Lower leg skin (tissue), 4 donors: Measurements from ENCODE around the gene LRIG1. TPM values are rescaled to one million over a fixed set of nuclear protein-coding genes. Genes with fewer than 3 reads are reported as not detected.

ENCODE experiments used
- DNase-seq, 2 donors: peaks; one replicate each; pipeline ENCODE4 v3.0.0-alpha.2; 2019; ENCODE audit warnings: low spot score in 2 of 2
- H3K4me3 ChIP-seq: fragments of 200-600 bp; sonication (generic); 2 replicates; pipeline ENCODE4 v1.5.1; 2017; ENCODE audit warnings: mild to moderate bottlenecking, low read depth; ENCODE audit not compliant: poor library complexity, severe bottlenecking
- CTCF ChIP-seq, 3 donors: fragments of 450-650 bp; IDR thresholded peaks; one replicate each; pipeline ENCODE4 v1.5.1; 2016; ENCODE audit warnings: antibody characterized with exemption in 3 of 3, mild to moderate bottlenecking in 3 of 3, moderate library complexity in 2 of 3
- POLR2A ChIP-seq, 2 donors: fragments of 450-650 bp; IDR thresholded peaks; one replicate each; pipeline ENCODE4 v1.6.1; 2016 to 2017; ENCODE audit warnings: antibody characterized with exemption in 2 of 2, mild to moderate bottlenecking in 1 of 2, moderate library complexity in 1 of 2
- WGBS, 2 donors: methylation state at CpG; one replicate each; pipeline ENCODE4 v1.1.5; 2018; 5-methylcytosine and 5-hydroxymethylcytosine counted together
- intact Hi-C: fragments of 100-400 bp; cut with DNase I; formaldehyde crosslinking; loops from one replicate; pipeline ENCODE4 v1.15.0; 2023; ENCODE audit warnings: low total_unique reads
- total RNA-seq, 4 donors: library from RNA; depleted of rRNA; stranded (reverse); fragments of >200 nt; gene quantifications; one replicate each; pipeline ENCODE4 v1.1.0, GENCODE V29; 2016

The LRIG1 gene
- total RNA-seq, 4 donors from 2014 or later: 53.3 to 91.5 (median 69.8) TPM

DNA sequence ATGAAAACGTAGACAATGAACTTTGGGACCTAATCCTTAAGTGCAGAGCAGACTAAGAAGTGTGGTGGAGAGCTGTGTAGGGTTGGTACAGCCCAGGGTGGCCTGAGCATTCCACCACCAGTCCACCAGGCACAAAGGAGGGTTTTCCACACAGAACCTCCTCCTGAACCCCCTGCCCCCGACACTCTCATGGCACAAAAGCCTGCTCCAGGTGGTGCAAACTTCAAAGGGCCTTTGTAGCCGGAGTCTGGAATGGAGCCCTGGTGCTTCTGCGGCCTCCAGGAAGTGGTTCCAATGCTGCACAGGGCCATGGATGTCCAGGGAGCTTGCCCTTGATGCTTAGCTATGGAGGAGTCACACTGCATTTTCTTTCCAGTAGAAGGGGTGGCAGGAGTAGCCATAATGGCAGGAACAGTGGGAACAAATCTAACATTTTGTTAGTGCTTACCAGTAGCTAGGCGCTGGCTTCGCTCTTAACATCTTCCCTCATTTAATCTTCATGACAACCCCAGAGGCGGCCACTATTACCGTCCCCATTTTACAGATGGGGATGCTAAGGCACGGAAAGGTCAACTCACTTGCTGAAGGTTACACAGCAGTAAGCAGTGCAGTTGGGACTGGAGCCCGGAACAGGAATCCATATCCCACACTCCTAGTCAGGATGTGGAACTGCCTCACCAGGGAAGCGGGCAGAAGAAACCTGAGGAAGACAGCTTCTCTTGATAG lies 68.6 kb downstream of the LRIG1 start:
- TF ChIP-seq CTCF (IDR thresholded peaks at IDR 0.05) (no peak), POLR2A (IDR thresholded peaks at IDR 0.05) (no peak)
- 94% methylated on average over 11 of the region's 11 CpGs for WGBS, 2 donors
- intact Hi-C loops: no loop called here
- no peak overlapping the region for H3K4me3 ChIP-seq
- DNase-seq: no peak

- DNase-seq: no peak
- TF ChIP-seq CTCF (IDR thresholded peaks at IDR 0.05): no peak
- TF ChIP-seq POLR2A (IDR thresholded peaks at IDR 0.05): no peak
- no peak overlapping the region for H3K4me3 ChIP-seq
- intact Hi-C loops: no loop called here
- WGBS, 2 donors: 78 to 92% methylated on average over 3 of the region's 3 CpGs
Observed at GRCh38 chr3:66431494-66431893, 69.3 kb downstream of the LRIG1 start.

- no peak overlapping the region for H3K4me3 ChIP-seq
- intact Hi-C loops: no loop called here
- WGBS, 2 donors: 27 to 39% methylated on average over 8 of the region's 8 CpGs
- no peak for DNase-seq
- TF ChIP-seq CTCF (IDR thresholded peaks at IDR 0.05): no peak
- TF ChIP-seq POLR2A (IDR thresholded peaks at IDR 0.05): no peak
Observed at GRCh38 chr3:66430876-66431275, 69.9 kb downstream of the LRIG1 start.

GRCh38 chr3:66428733-66429132 lies 72.1 kb downstream of the LRIG1 start:
- 11 to 17% methylated on average over 5 of the region's 5 CpGs for WGBS, 2 donors
- intact Hi-C loops: no loop called here
- DNase-seq: peak; percentile 88 to 93
- TF ChIP-seq CTCF (IDR thresholded peaks at IDR 0.05) (no peak), POLR2A (IDR thresholded peaks at IDR 0.05) (no peak)
- H3K4me3 ChIP-seq: no peak overlapping the region

DNA sequence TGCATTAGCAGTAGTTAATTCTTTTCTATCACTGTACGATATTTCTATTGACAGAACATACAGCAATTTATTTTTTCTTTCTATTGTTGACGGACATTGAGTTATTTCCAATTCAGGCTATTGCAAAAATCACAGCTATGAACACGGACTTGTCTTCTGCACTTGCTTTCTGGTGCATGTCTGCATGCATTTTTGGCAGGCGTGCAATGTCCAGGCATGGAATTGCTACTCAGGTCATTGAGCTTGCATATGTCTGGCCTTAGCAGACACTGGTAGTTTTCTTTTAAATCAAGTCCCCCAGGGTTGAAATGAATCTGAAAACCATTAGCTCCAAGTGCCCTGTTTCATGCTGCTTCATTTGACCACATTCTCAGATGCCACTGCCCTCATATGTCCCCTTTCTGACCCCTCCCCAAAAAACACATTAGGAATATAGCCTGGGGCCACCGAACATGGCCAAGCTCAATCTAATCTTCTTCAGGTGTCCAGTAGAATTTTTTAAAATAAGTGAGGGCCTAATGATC lies 72.8 kb downstream of the LRIG1 start:
- no peak for DNase-seq
- intact Hi-C loops: no loop called here
- 73 to 84% methylated on average over 5 of the region's 5 CpGs for WGBS, 2 donors
- TF ChIP-seq CTCF (IDR thresholded peaks at IDR 0.05) (no peak), POLR2A (IDR thresholded peaks at IDR 0.05) (no peak)
- no peak overlapping the region for H3K4me3 ChIP-seq

GRCh38 chr3:66427352-66427751 lies 73.5 kb downstream of the LRIG1 start:
- no peak for DNase-seq
- WGBS, 2 donors: 97% methylated on average over 3 of the region's 3 CpGs
- H3K4me3 ChIP-seq: no peak overlapping the region
- intact Hi-C loops: no loop called here
- TF ChIP-seq CTCF (IDR thresholded peaks at IDR 0.05): no peak
- no peak for TF ChIP-seq POLR2A (IDR thresholded peaks at IDR 0.05)
